H9 (cell line): Measurements from ENCODE around the gene SBK1. TPM values are rescaled to one million over a fixed set of nuclear protein-coding genes. Genes with fewer than 3 reads are reported as not detected.
A peak's percentile ranks its signal among the peaks of the same experiment; 100 is the strongest.

Experiments
- DNase-seq: peaks from one replicate; pipeline ENCODE4 v3.0.0-alpha.2; 2017
- H2AFZ ChIP-seq: one replicate; pipeline ENCODE4 v1.6.1; 2013; ENCODE audit warnings: mild to moderate bottlenecking, low read length, control low read depth, moderate library complexity
- H2AK5ac ChIP-seq: 2 replicates; pipeline ENCODE4 v1.6.1; 2013; ENCODE audit warnings: low read length, control low read depth, mixed read lengths; ENCODE audit not compliant: insufficient read length
- H2BK120ac ChIP-seq: one replicate; pipeline ENCODE4 v1.6.1; 2013; ENCODE audit warnings: low read depth, mild to moderate bottlenecking, low read length, control low read depth, inconsistent platforms; ENCODE audit not compliant: poor library complexity, severe bottlenecking
- H2BK12ac ChIP-seq: 2 replicates; pipeline ENCODE4 v1.6.1; 2013; ENCODE audit warnings: low read length, control low read depth, mixed read lengths, low read depth; ENCODE audit not compliant: insufficient read length
- H2BK15ac ChIP-seq: 2 replicates; pipeline ENCODE4 v1.6.1; 2013; ENCODE audit warnings: low read depth, low read length, control low read depth
- H2BK20ac ChIP-seq: one replicate; pipeline ENCODE4 v1.6.1; 2013; ENCODE audit warnings: low read depth, mild to moderate bottlenecking, low read length, control low read depth, inconsistent platforms; ENCODE audit not compliant: poor library complexity, severe bottlenecking
- H2BK5ac ChIP-seq: 2 replicates; pipeline ENCODE4 v1.6.1; 2013; ENCODE audit warnings: low read length, control low read depth, mixed read lengths; ENCODE audit not compliant: insufficient read length
- H3K14ac ChIP-seq: 2 replicates; pipeline ENCODE4 v1.6.1; 2013; ENCODE audit warnings: low read length, control low read depth; ENCODE audit not compliant: insufficient read depth
- H3K18ac ChIP-seq: 2 replicates; pipeline ENCODE4 v1.6.1; 2013; ENCODE audit warnings: low read depth, mild to moderate bottlenecking, mixed read lengths, low read length, control low read depth; ENCODE audit not compliant: insufficient read length
- H3K23ac ChIP-seq: 2 replicates; pipeline ENCODE4 v1.6.1; 2013; ENCODE audit warnings: low read length, control low read depth, mixed read lengths, low read depth; ENCODE audit not compliant: insufficient read length
- H3K23me2 ChIP-seq: 2 replicates; pipeline ENCODE4 v1.6.1; 2013; ENCODE audit warnings: low read depth, mild to moderate bottlenecking, mixed read lengths, low read length, control low read depth; ENCODE audit not compliant: insufficient read length, poor library complexity, severe bottlenecking
- H3K27ac ChIP-seq: 2 replicates; pipeline ENCODE4 v1.5.1; 2013; ENCODE audit warnings: low read length, control low read depth, mixed read lengths, low read depth; ENCODE audit not compliant: insufficient read length
- H3K27me3 ChIP-seq: 2 replicates; pipeline ENCODE4 v1.6.1; 2013; ENCODE audit warnings: low read length, control low read depth, inconsistent platforms; ENCODE audit not compliant: insufficient read depth
- H3K4ac ChIP-seq: 2 replicates; pipeline ENCODE4 v1.6.1; 2013; ENCODE audit warnings: low read depth, mild to moderate bottlenecking, control low read depth, inconsistent platforms, low read length, moderate library complexity
- H3K4me1 ChIP-seq: 2 replicates; pipeline ENCODE4 v1.6.1; 2013; ENCODE audit warnings: low read length, control low read depth, inconsistent platforms; ENCODE audit not compliant: insufficient read depth
- H3K4me2 ChIP-seq: 2 replicates; pipeline ENCODE4 v1.6.1; 2013; ENCODE audit warnings: low read length, control low read depth, mixed read lengths; ENCODE audit not compliant: insufficient read length, insufficient read depth
- H3K56ac ChIP-seq: 2 replicates; pipeline ENCODE4 v1.6.1; 2013; ENCODE audit warnings: low read depth, mild to moderate bottlenecking, mixed read lengths, low read length, control low read depth; ENCODE audit not compliant: insufficient read length
- H3K79me1 ChIP-seq: 2 replicates; pipeline ENCODE4 v1.6.1; 2013; ENCODE audit warnings: low read depth, mild to moderate bottlenecking, moderate library complexity, low read length, control low read depth, inconsistent platforms; ENCODE audit not compliant: insufficient read depth, poor library complexity, severe bottlenecking
- H3K79me2 ChIP-seq: 2 replicates; pipeline ENCODE4 v1.6.1; 2013; ENCODE audit warnings: low read length, control low read depth, inconsistent platforms; ENCODE audit not compliant: insufficient read depth
- H3K9ac ChIP-seq: 2 replicates; pipeline ENCODE4 v1.6.1; 2013; ENCODE audit warnings: low read length, control low read depth, mixed read lengths; ENCODE audit not compliant: insufficient read length; ENCODE audit errors: extremely low read depth
- H3K9me3 ChIP-seq: one replicate; pipeline ENCODE4 v1.6.1; 2013; ENCODE audit warnings: low read depth, low read length, inconsistent platforms; ENCODE audit not compliant: control insufficient read depth
- H3T11ph ChIP-seq: one replicate; pipeline ENCODE4 v1.6.1; 2013; ENCODE audit warnings: mild to moderate bottlenecking, low read length, control low read depth, inconsistent platforms
- H4K20me1 ChIP-seq: one replicate; pipeline ENCODE4 v1.6.1; 2013; ENCODE audit not compliant: control insufficient read depth, insufficient read length, insufficient read depth
- H4K5ac ChIP-seq: 2 replicates; pipeline ENCODE4 v1.6.1; 2013; ENCODE audit warnings: low read depth, mild to moderate bottlenecking, mixed read lengths, low read length, control low read depth; ENCODE audit not compliant: insufficient read length
- H4K8ac ChIP-seq: replicated peaks from 2 replicates; pipeline ENCODE4 v1.6.1; 2013; ENCODE audit warnings: low read length, control low read depth, mixed read lengths, low read depth; ENCODE audit not compliant: insufficient read length
- H4K91ac ChIP-seq: 2 replicates; pipeline ENCODE4 v1.6.1; 2013; ENCODE audit warnings: low read depth, mild to moderate bottlenecking, moderate library complexity, mixed read lengths, low read length, control low read depth; ENCODE audit not compliant: insufficient read length
- H3K27ac Mint-ChIP-seq, 3 experiments: 2 replicates in 2 of 3; 3 replicates in 1 of 3; pipeline ENCODE4 v1.8.0; 2020 to 2021; ENCODE audit warnings: mixed read lengths in 3 of 3, mild to moderate bottlenecking in 1 of 3, moderate library complexity in 1 of 3
- H3K27me3 Mint-ChIP-seq: 2 replicates; pipeline ENCODE4 v1.8.0; 2021; ENCODE audit warnings: low read depth, mild to moderate bottlenecking, moderate library complexity, mixed read lengths
- H3K36me3 Mint-ChIP-seq, 3 experiments: 2 replicates in 2 of 3; 3 replicates in 1 of 3; pipeline ENCODE4 v1.8.0; 2020 to 2021; ENCODE audit warnings: low read depth in 3 of 3, mixed read lengths in 3 of 3; ENCODE audit not compliant: insufficient read depth in 1 of 3
- H3K4me1 Mint-ChIP-seq, 2 experiments: 2 replicates each; pipeline ENCODE4 v1.8.0; 2020; ENCODE audit warnings: mixed read lengths in 2 of 2
- H3K4me3 Mint-ChIP-seq, 2 experiments: 2 replicates in 1 of 2; 3 replicates in 1 of 2; pipeline ENCODE4 v1.8.0; 2020 to 2021; ENCODE audit warnings: mild to moderate bottlenecking in 2 of 2, mixed read lengths in 2 of 2, moderate library complexity in 1 of 2
- H3K9me3 Mint-ChIP-seq, 2 experiments: 2 replicates in 1 of 2; 3 replicates in 1 of 2; pipeline ENCODE4 v1.8.0; 2020; ENCODE audit warnings: mild to moderate bottlenecking in 2 of 2, mixed read lengths in 2 of 2, moderate library complexity in 1 of 2
- CTCF ChIP-seq: fragments of 200-600 bp; sonication (generic); conservative IDR thresholded peaks from 3 replicates; pipeline ENCODE4 v1.8.0; 2021; ENCODE audit warnings: antibody characterized with exemption, mild to moderate bottlenecking
- WGBS: extraction: QIAGEN DNeasy Blood & Tissue Kit; methylation state at CpG from one replicate; pipeline ENCODE4 v1.1.7; 2013; ENCODE audit warnings: missing lambda C conversion rate, low lambda C conversion rate, mixed read lengths; ENCODE audit not compliant: insufficient read length; ENCODE audit errors: extremely low coverage; 5-methylcytosine and 5-hydroxymethylcytosine counted together
- total RNA-seq: library from RNA; stranded (reverse); gene quantifications from 2 replicates; pipeline ENCODE4 v1.2.1, GENCODE V29; 2021

The SBK1 gene
- total RNA-seq, 1 experiment from 2014 or later, result 65.5 TPM

- Mint-ChIP-seq H3K4me3 (no peak overlapping the region), H3K36me3 (peaks cover 3 to 11% (median 9%) of the 10 kb centered on the region in 3 experiments; a peak in 6 of 7 replicates), H3K4me1 (peaks cover 3 to 10% of the 10 kb centered on the region in 2 experiments; a peak in 2 of 4 replicates), H3K27ac (0 out of 7 replicates have a peak overlapping the region, but pooled peaks of 1 of the 3 experiments have one; percentile 49), H3K9me3 (no peaks in the 10 kb centered on the region), H3K27me3 (no peaks in the 10 kb centered on the region; the same call in 1 of the 2 replicates)
- no peak overlapping the region for H3K23ac ChIP-seq
- no peaks in the 10 kb centered on the region for H3K79me2 ChIP-seq
- H3K4me1 ChIP-seq, result no peaks in the 10 kb centered on the region
- H2BK20ac ChIP-seq, result no peak overlapping the region
- no peak overlapping the region for H4K91ac ChIP-seq
- H3K14ac ChIP-seq, result no peak overlapping the region; the same call in 1 of the 2 replicates
- H3K9ac ChIP-seq, result no peak overlapping the region
- H3T11ph ChIP-seq, result no peak overlapping the region
- H3K4me2 ChIP-seq, result no peak overlapping the region
- no peaks in the 10 kb centered on the region for H3K9me3 ChIP-seq
- DNase-seq, result no peak
- H3K4ac ChIP-seq, result no peak overlapping the region
- H2BK15ac ChIP-seq, result no peak overlapping the region
- H4K20me1 ChIP-seq, result no peaks in the 10 kb centered on the region
- no peak overlapping the region for H2BK12ac ChIP-seq
- H3K79me1 ChIP-seq, result no peaks in the 10 kb centered on the region
- no peak overlapping the region for H3K18ac ChIP-seq
- no peak overlapping the region for H4K8ac ChIP-seq
- H3K56ac ChIP-seq, result no peak overlapping the region
- no peaks in the 10 kb centered on the region for H3K23me2 ChIP-seq
- no peak for TF ChIP-seq CTCF
- WGBS, result no CpG with 5 or more reads among the region's 5 CpGs
- H2AFZ ChIP-seq, result no peak overlapping the region
- no peak overlapping the region for H2AK5ac ChIP-seq
- H4K5ac ChIP-seq, result no peak overlapping the region
- no peak overlapping the region for H3K27ac ChIP-seq
- H3K27me3 ChIP-seq, result no peaks in the 10 kb centered on the region
- H2BK5ac ChIP-seq, result no peak overlapping the region
- no peak overlapping the region for H2BK120ac ChIP-seq
Observed at GRCh38 chr16:28324235-28324886, 32.0 kb downstream of the SBK1 start.
